Measurements from ENCODE around the gene C11orf42. TPM values are rescaled to one million over a fixed set of nuclear protein-coding genes. Genes with fewer than 3 reads are reported as not detected.

Gene C11orf42
- total RNA-seq (2022) (not detected in 2 replicates), Bru-seq, nascent RNA (not detected), BruChase-seq, experiment 1, labeled RNA remaining after a 2-hour chase (not detected), BruChase-seq, experiment 2, labeled RNA remaining after a 6-hour chase (not detected)
- long read RNA-seq, partial matches to known transcripts = 0 of 3 reads
- long read RNA-seq, other reads (novel, unspliced or antisense) = 3 of 3 reads

DNA sequence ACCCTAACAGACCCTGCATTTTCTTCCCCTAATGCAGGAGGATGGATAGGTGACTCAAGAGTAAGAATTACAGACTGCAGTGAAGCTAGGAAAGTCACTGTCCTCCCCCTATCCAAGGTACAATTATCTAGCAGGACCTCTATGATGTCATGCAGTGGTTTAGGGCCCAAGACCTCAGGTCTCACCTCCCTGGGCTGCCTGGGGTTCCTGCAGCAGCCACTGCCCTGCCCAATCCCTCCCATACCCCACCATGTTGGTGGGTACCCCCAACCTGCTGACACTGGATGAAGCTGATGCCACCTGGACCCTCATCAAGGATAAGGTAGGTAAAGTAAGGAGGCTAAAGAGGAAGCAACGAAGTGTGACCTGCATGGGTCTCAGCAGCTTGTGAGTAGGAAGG lies at the start of gene C11orf42:
Gene C11orf42, plus strand, starts transcription at position 192 of the 400 bp plus-strand sequence. Its CDS starts 59 bp downstream, at position 251.
- CTCF ChIA-PET = no interaction called here

GRCh38 chr11:6156628-6157359 lies 48.6 kb upstream of the C11orf42 start:
- CTCF ChIA-PET = interaction anchor here (0.6 to 1.1 kb wide), 2 partner anchors 77 to 197 kb away, joined by 3 read pairs; no protein-coding TSS in a partner anchor
- no peak overlapping the region for H3K4me3 Mint-ChIP-seq (ENCODE audit: unreplicated experiment)

More for the DNA sequence above, at the start of gene C11orf42:
- no peaks in the 10 kb centered on the region for H3K27me3 ChIP-seq (replicated peaks; ENCODE audit: control insufficient read depth, insufficient read depth, low read length)
- H3K36me3 ChIP-seq (ENCODE audit: control insufficient read depth, insufficient read depth, low read length) = peaks cover 7% of the 10 kb centered on the region; the same call in 1 of the 2 replicates
- Mint-ChIP-seq H3K36me3 (ENCODE audit: insufficient read depth, unreplicated experiment) (peaks cover 9% of the 10 kb centered on the region), H3K27ac (ENCODE audit: unreplicated experiment) (no peak within 1 kb of the TSS), H3K27me3 (ENCODE audit: insufficient read depth, unreplicated experiment) (no peaks in the 10 kb centered on the region), H3K4me1 (ENCODE audit: low read depth, unreplicated experiment) (peaks cover 5% of the 10 kb centered on the region), H3K9me3 (ENCODE audit: unreplicated experiment) (no peaks in the 10 kb centered on the region), H3K4me3 (ENCODE audit: unreplicated experiment) (no peak within 1 kb of the TSS)
- H3K4me1 ChIP-seq = no peaks in the 10 kb centered on the region
- no TSS peak for BruUV-seq (replicated peaks)
- POLR2A ChIA-PET = no interaction called here
- intact Hi-C loops (cut with micrococcal nuclease; ENCODE audit: unreplicated experiment) = no loop called here
- TF ChIP-seq, protein P1, sequence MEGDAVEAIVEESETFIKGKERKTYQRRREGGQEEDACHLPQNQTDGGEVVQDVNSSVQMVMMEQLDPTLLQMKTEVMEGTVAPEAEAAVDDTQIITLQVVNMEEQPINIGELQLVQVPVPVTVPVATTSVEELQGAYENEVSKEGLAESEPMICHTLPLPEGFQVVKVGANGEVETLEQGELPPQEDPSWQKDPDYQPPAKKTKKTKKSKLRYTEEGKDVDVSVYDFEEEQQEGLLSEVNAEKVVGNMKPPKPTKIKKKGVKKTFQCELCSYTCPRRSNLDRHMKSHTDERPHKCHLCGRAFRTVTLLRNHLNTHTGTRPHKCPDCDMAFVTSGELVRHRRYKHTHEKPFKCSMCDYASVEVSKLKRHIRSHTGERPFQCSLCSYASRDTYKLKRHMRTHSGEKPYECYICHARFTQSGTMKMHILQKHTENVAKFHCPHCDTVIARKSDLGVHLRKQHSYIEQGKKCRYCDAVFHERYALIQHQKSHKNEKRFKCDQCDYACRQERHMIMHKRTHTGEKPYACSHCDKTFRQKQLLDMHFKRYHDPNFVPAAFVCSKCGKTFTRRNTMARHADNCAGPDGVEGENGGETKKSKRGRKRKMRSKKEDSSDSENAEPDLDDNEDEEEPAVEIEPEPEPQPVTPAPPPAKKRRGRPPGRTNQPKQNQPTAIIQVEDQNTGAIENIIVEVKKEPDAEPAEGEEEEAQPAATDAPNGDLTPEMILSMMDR (IDR thresholded peaks at IDR 0.05; ENCODE audit: insufficient read depth in 1 of 2, low read depth in 1 of 2, low read length in 1 of 2, severe bottlenecking in 1 of 2, unreplicated experiment in 1 of 2) = no peak
- no peak within 1 kb of the TSS for H3K4me3 ChIP-seq (ENCODE audit: low read depth, low read length)
- DNase-seq = no peak
- H3K9me3 ChIP-seq = no peaks in the 10 kb centered on the region

GRCh38 chr11:6170226-6170625 lies 35.1 kb upstream of the C11orf42 start, which contains the start of gene OR52B2:
TSS of gene OR52B2 (minus strand) at chr11:6170326. CDS start at chr11:6170326, 0 bp downstream.
- peaks cover 16% of the 10 kb centered on the region for H3K27me3 Mint-ChIP-seq (ENCODE audit: insufficient read depth, unreplicated experiment)
- TF ChIP-seq, protein P1 (IDR thresholded peaks at IDR 0.05; ENCODE audit: insufficient read depth in 1 of 2, low read depth in 1 of 2, low read length in 1 of 2, severe bottlenecking in 1 of 2, unreplicated experiment in 1 of 2) = no peak
- ChIA-PET POLR2A (no interaction called here), CTCF (no interaction called here)
- Histone ChIP-seq H3K36me3 (ENCODE audit: control insufficient read depth, insufficient read depth, low read length) (no peaks in the 10 kb centered on the region), H3K4me1 (no peaks in the 10 kb centered on the region), H3K9me3 (peaks cover 2% of the 10 kb centered on the region; the same call in 1 of the 2 replicates), H3K4me3 (ENCODE audit: low read depth, low read length) (no peak within 1 kb of the TSS), H3K27me3 (replicated peaks; ENCODE audit: control insufficient read depth, insufficient read depth, low read length) (no peaks in the 10 kb centered on the region; the same call in 1 of the 2 replicates)
- H3K27ac Mint-ChIP-seq (ENCODE audit: unreplicated experiment) = no peak within 1 kb of the TSS
- no peaks in the 10 kb centered on the region for H3K36me3 Mint-ChIP-seq (ENCODE audit: insufficient read depth, unreplicated experiment)
- no peak within 1 kb of the TSS for H3K4me3 Mint-ChIP-seq (ENCODE audit: unreplicated experiment)
- intact Hi-C loops (cut with micrococcal nuclease; ENCODE audit: unreplicated experiment) = no loop called here
- peaks cover 8% of the 10 kb centered on the region for H3K9me3 Mint-ChIP-seq (ENCODE audit: unreplicated experiment)
- BruUV-seq (replicated peaks) = no TSS peak
- DNase-seq = no peak
- no peaks in the 10 kb centered on the region for H3K4me1 Mint-ChIP-seq (ENCODE audit: low read depth, unreplicated experiment)

More at GRCh38 chr11:6156628-6157359, 48.6 kb upstream of the C11orf42 start:
- Mint-ChIP-seq H3K27ac (ENCODE audit: unreplicated experiment) (no peak overlapping the region), H3K27me3 (ENCODE audit: insufficient read depth, unreplicated experiment) (peaks cover 3% of the 10 kb centered on the region), H3K4me1 (ENCODE audit: low read depth, unreplicated experiment) (no peaks in the 10 kb centered on the region), H3K36me3 (ENCODE audit: insufficient read depth, unreplicated experiment) (no peaks in the 10 kb centered on the region), H3K9me3 (ENCODE audit: unreplicated experiment) (no peaks in the 10 kb centered on the region)
- H3K27me3 ChIP-seq (replicated peaks; ENCODE audit: control insufficient read depth, insufficient read depth, low read length) = no peaks in the 10 kb centered on the region
- no peaks in the 10 kb centered on the region for H3K36me3 ChIP-seq (ENCODE audit: control insufficient read depth, insufficient read depth, low read length)
- BruUV-seq (replicated peaks) = no TSS peak
- POLR2A ChIA-PET = no interaction called here
- intact Hi-C loops (cut with micrococcal nuclease; ENCODE audit: unreplicated experiment) = no loop called here
- no peaks in the 10 kb centered on the region for H3K9me3 ChIP-seq
- H3K4me3 ChIP-seq (ENCODE audit: low read depth, low read length) = no peak overlapping the region
- no peaks in the 10 kb centered on the region for H3K4me1 ChIP-seq
- DNase-seq = no peak
- TF ChIP-seq, protein P1 (IDR thresholded peaks at IDR 0.05; ENCODE audit: insufficient read depth in 1 of 2, low read depth in 1 of 2, low read length in 1 of 2, severe bottlenecking in 1 of 2, unreplicated experiment in 1 of 2) = no peak

Data from Caco-2 (cell line).